Measurements from ENCODE around the gene GPR42.

GPR42 gene

GRCh38 chr19:35388277-35389054 lies 17.6 kb downstream of the GPR42 start:
- H3K4me3 ChIP-seq (ENCODE audit: low read depth in 1 of 2, low read length in 2 of 2) = no peak overlapping the region
- H3K4me1 ChIP-seq (ENCODE audit: control insufficient read depth in 1 of 2, insufficient read depth in 2 of 2, low read length in 2 of 2) = no peaks in the 10 kb centered on the region
- no peaks in the 10 kb centered on the region for H3K9me3 ChIP-seq (ENCODE audit: control insufficient read depth in 1 of 2, low read length in 2 of 2)
- no peaks in the 10 kb centered on the region for H3K27me3 ChIP-seq (ENCODE audit: low read depth, low read length)
- H3K36me3 ChIP-seq (ENCODE audit: control insufficient read depth in 1 of 2, insufficient read depth in 2 of 2, low read length in 2 of 2) = no peaks in the 10 kb centered on the region
- no peak overlapping the region for H3K27ac ChIP-seq (ENCODE audit: low read length)

- no peaks in the 10 kb centered on the region for H3K4me1 ChIP-seq (ENCODE audit: control insufficient read depth in 1 of 2, insufficient read depth in 2 of 2, low read length in 2 of 2)
- no peaks in the 10 kb centered on the region for H3K36me3 ChIP-seq (ENCODE audit: control insufficient read depth in 1 of 2, insufficient read depth in 2 of 2, low read length in 2 of 2)
- no peaks in the 10 kb centered on the region for H3K27me3 ChIP-seq (ENCODE audit: low read depth, low read length)
- H3K9me3 ChIP-seq (ENCODE audit: control insufficient read depth in 1 of 2, low read length in 2 of 2) = no peaks in the 10 kb centered on the region
- no peak overlapping the region for H3K4me3 ChIP-seq (ENCODE audit: low read depth in 1 of 2, low read length in 2 of 2)
- no peak overlapping the region for H3K27ac ChIP-seq (ENCODE audit: low read length)
Observed at GRCh38 chr19:35389192-35389861, 18.5 kb downstream of the GPR42 start.

GRCh38 chr19:35392742-35393715 lies 22.2 kb downstream of the GPR42 start:
- H3K9me3 ChIP-seq (ENCODE audit: control insufficient read depth in 1 of 2, low read length in 2 of 2) = no peaks in the 10 kb centered on the region
- no peak overlapping the region for H3K27ac ChIP-seq (ENCODE audit: low read length)
- H3K36me3 ChIP-seq (ENCODE audit: control insufficient read depth in 1 of 2, insufficient read depth in 2 of 2, low read length in 2 of 2) = no peaks in the 10 kb centered on the region
- peaks cover 0 to 7% of the 10 kb centered on the region in 2 donors for H3K4me1 ChIP-seq (ENCODE audit: control insufficient read depth in 1 of 2, insufficient read depth in 2 of 2, low read length in 2 of 2)
- no peak overlapping the region for H3K4me3 ChIP-seq (ENCODE audit: low read depth in 1 of 2, low read length in 2 of 2)
- no peaks in the 10 kb centered on the region for H3K27me3 ChIP-seq (ENCODE audit: low read depth, low read length)

- Histone ChIP-seq H3K4me1 (ENCODE audit: control insufficient read depth in 1 of 2, insufficient read depth in 2 of 2, low read length in 2 of 2) (peaks cover 0 to 7% of the 10 kb centered on the region in 2 donors), H3K4me3 (ENCODE audit: low read depth in 1 of 2, low read length in 2 of 2) (no peak overlapping the region), H3K36me3 (ENCODE audit: control insufficient read depth in 1 of 2, insufficient read depth in 2 of 2, low read length in 2 of 2) (no peaks in the 10 kb centered on the region), H3K27me3 (ENCODE audit: low read depth, low read length) (no peaks in the 10 kb centered on the region), H3K9me3 (ENCODE audit: control insufficient read depth in 1 of 2, low read length in 2 of 2) (no peaks in the 10 kb centered on the region), H3K27ac (ENCODE audit: low read length) (no peak overlapping the region)
Observed at GRCh38 chr19:35395382-35396199, 24.7 kb downstream of the GPR42 start.

GRCh38 chr19:35396240-35396885 lies 25.5 kb downstream of the GPR42 start:
- Histone ChIP-seq H3K27me3 (ENCODE audit: low read depth, low read length) (no peaks in the 10 kb centered on the region), H3K36me3 (ENCODE audit: control insufficient read depth in 1 of 2, insufficient read depth in 2 of 2, low read length in 2 of 2) (no peaks in the 10 kb centered on the region), H3K4me1 (ENCODE audit: control insufficient read depth in 1 of 2, insufficient read depth in 2 of 2, low read length in 2 of 2) (peaks cover 0 to 7% of the 10 kb centered on the region in 2 donors), H3K9me3 (ENCODE audit: control insufficient read depth in 1 of 2, low read length in 2 of 2) (no peaks in the 10 kb centered on the region), H3K27ac (ENCODE audit: low read length) (no peak overlapping the region), H3K4me3 (ENCODE audit: low read depth in 1 of 2, low read length in 2 of 2) (no peak overlapping the region)

GRCh38 chr19:35397064-35397463 lies 26.2 kb downstream of the GPR42 start:
- Histone ChIP-seq H3K27me3 (ENCODE audit: low read depth, low read length) (no peaks in the 10 kb centered on the region), H3K4me3 (ENCODE audit: low read depth in 1 of 2, low read length in 2 of 2) (no peak overlapping the region), H3K27ac (ENCODE audit: low read length) (no peak overlapping the region), H3K9me3 (ENCODE audit: control insufficient read depth in 1 of 2, low read length in 2 of 2) (no peaks in the 10 kb centered on the region), H3K4me1 (ENCODE audit: control insufficient read depth in 1 of 2, insufficient read depth in 2 of 2, low read length in 2 of 2) (peaks cover 0 to 7% of the 10 kb centered on the region in 2 donors), H3K36me3 (ENCODE audit: control insufficient read depth in 1 of 2, insufficient read depth in 2 of 2, low read length in 2 of 2) (no peaks in the 10 kb centered on the region)

- H3K4me3 ChIP-seq (ENCODE audit: low read depth in 1 of 2, low read length in 2 of 2) = no peak overlapping the region
- H3K4me1 ChIP-seq (ENCODE audit: control insufficient read depth in 1 of 2, insufficient read depth in 2 of 2, low read length in 2 of 2) = peaks cover 0 to 7% of the 10 kb centered on the region in 2 donors
- H3K27ac ChIP-seq (ENCODE audit: low read length) = no peak overlapping the region
- no peaks in the 10 kb centered on the region for H3K36me3 ChIP-seq (ENCODE audit: control insufficient read depth in 1 of 2, insufficient read depth in 2 of 2, low read length in 2 of 2)
- H3K27me3 ChIP-seq (ENCODE audit: low read depth, low read length) = no peaks in the 10 kb centered on the region
- no peaks in the 10 kb centered on the region for H3K9me3 ChIP-seq (ENCODE audit: control insufficient read depth in 1 of 2, low read length in 2 of 2)
Observed at GRCh38 chr19:35398570-35398969, 27.7 kb downstream of the GPR42 start.

GRCh38 chr19:35399231-35399630 lies 28.4 kb downstream of the GPR42 start:
- Histone ChIP-seq H3K27me3 (ENCODE audit: low read depth, low read length) (no peaks in the 10 kb centered on the region), H3K4me3 (ENCODE audit: low read depth in 1 of 2, low read length in 2 of 2) (no peak overlapping the region), H3K9me3 (ENCODE audit: control insufficient read depth in 1 of 2, low read length in 2 of 2) (no peaks in the 10 kb centered on the region), H3K27ac (ENCODE audit: low read length) (no peak overlapping the region), H3K36me3 (ENCODE audit: control insufficient read depth in 1 of 2, insufficient read depth in 2 of 2, low read length in 2 of 2) (no peaks in the 10 kb centered on the region), H3K4me1 (ENCODE audit: control insufficient read depth in 1 of 2, insufficient read depth in 2 of 2, low read length in 2 of 2) (peaks cover 0 to 7% of the 10 kb centered on the region in 2 donors)

GRCh38 chr19:35399948-35400772 lies 29.3 kb downstream of the GPR42 start:
- Histone ChIP-seq H3K4me1 (ENCODE audit: control insufficient read depth in 1 of 2, insufficient read depth in 2 of 2, low read length in 2 of 2) (peaks cover 0 to 7% of the 10 kb centered on the region in 2 donors), H3K4me3 (ENCODE audit: low read depth in 1 of 2, low read length in 2 of 2) (no peak overlapping the region), H3K27ac (ENCODE audit: low read length) (no peak overlapping the region), H3K36me3 (ENCODE audit: control insufficient read depth in 1 of 2, insufficient read depth in 2 of 2, low read length in 2 of 2) (no peaks in the 10 kb centered on the region), H3K27me3 (ENCODE audit: low read depth, low read length) (no peaks in the 10 kb centered on the region), H3K9me3 (ENCODE audit: control insufficient read depth in 1 of 2, low read length in 2 of 2) (no peaks in the 10 kb centered on the region)

GRCh38 chr19:35400773-35401100 lies 29.9 kb downstream of the GPR42 start:
- Histone ChIP-seq H3K9me3 (ENCODE audit: control insufficient read depth in 1 of 2, low read length in 2 of 2) (no peaks in the 10 kb centered on the region), H3K4me3 (ENCODE audit: low read depth in 1 of 2, low read length in 2 of 2) (no peak overlapping the region), H3K4me1 (ENCODE audit: control insufficient read depth in 1 of 2, insufficient read depth in 2 of 2, low read length in 2 of 2) (peaks cover 0 to 4% of the 10 kb centered on the region in 2 donors), H3K27me3 (ENCODE audit: low read depth, low read length) (no peaks in the 10 kb centered on the region), H3K27ac (ENCODE audit: low read length) (no peak overlapping the region), H3K36me3 (ENCODE audit: control insufficient read depth in 1 of 2, insufficient read depth in 2 of 2, low read length in 2 of 2) (no peaks in the 10 kb centered on the region)

All from muscle layer of duodenum (tissue), 2 donors.